Common myeloid progenitor, CD34-positive (primary cell): ENCODE data around the gene ANKRD34A.
"Not testable (repeated sequence)": the region's sequence is repeated elsewhere in the genome, so short reads cannot be mapped to it uniquely, and the experiment has no call there.

Experiments used
- CTCF ChIA-PET: fragments of 350-600 bp; sonication (Branson Sonifier 250); formaldehyde crosslinking; loops from one replicate; lab custom pipeline; 2021; ENCODE audit warnings: antibody characterized with exemption; lab: Charles Lee
- POLR2A ChIA-PET: fragments of 350-600 bp; sonication (Branson Sonifier 250); formaldehyde crosslinking; loops from one replicate; lab custom pipeline; 2021; ENCODE audit warnings: antibody characterized with exemption; lab: Charles Lee
- DNase-seq, 3 donors: peaks; one replicate each; pipeline versions ENCODE4 v3.0.0 to v3.0.0-alpha.2; 2013
- H3K27ac ChIP-seq, 2 experiments: 1 replicate in 1 of 2; 2 replicates in 1 of 2; pipeline ENCODE4 v1.7.0; 2013; ENCODE audit warnings: inconsistent platforms in 2 of 2, low read length in 2 of 2, mild to moderate bottlenecking in 2 of 2, low read depth in 1 of 2, moderate library complexity in 1 of 2; ENCODE audit not compliant: severe bottlenecking in 2 of 2, insufficient read depth in 1 of 2, poor library complexity in 1 of 2
- H3K27me3 ChIP-seq, 5 experiments: replicated peaks in 2 of 5; 1 replicate in 3 of 5; 2 replicates in 2 of 5; pipeline versions ENCODE4 v1.6.1 to v1.7.0; 2013; ENCODE audit warnings: low read length in 4 of 5, mild to moderate bottlenecking in 2 of 5, moderate library complexity in 2 of 5, inconsistent platforms in 1 of 5; ENCODE audit not compliant: insufficient read depth in 5 of 5, control insufficient read depth in 4 of 5
- H3K36me3 ChIP-seq, 4 experiments: 1 replicate in 2 of 4; 2 replicates in 2 of 4; pipeline versions ENCODE4 v1.6.1 to v1.7.0; 2013; ENCODE audit warnings: low read length in 3 of 4, control low read depth in 1 of 4, mild to moderate bottlenecking in 1 of 4; ENCODE audit not compliant: control insufficient read depth in 4 of 4, insufficient read depth in 4 of 4
- H3K4me1 ChIP-seq, 4 experiments: 1 replicate in 3 of 4; 2 replicates in 1 of 4; pipeline versions ENCODE4 v1.6.1 to v1.7.1; 2013; ENCODE audit warnings: low read length in 3 of 4, mild to moderate bottlenecking in 3 of 4, control low read depth in 1 of 4, inconsistent platforms in 1 of 4, moderate library complexity in 1 of 4; ENCODE audit not compliant: control insufficient read depth in 4 of 4, insufficient read depth in 4 of 4; ENCODE audit errors: control extremely low read depth in 1 of 4
- H3K4me3 ChIP-seq, 7 experiments: 1 replicate in 4 of 7; 2 replicates in 3 of 7; pipeline versions ENCODE4 v1.5.1 to v1.7.0; 2013; ENCODE audit warnings: mild to moderate bottlenecking in 7 of 7, low read length in 6 of 7, moderate library complexity in 6 of 7, inconsistent platforms in 2 of 7, low read depth in 2 of 7, control low read depth in 1 of 7; ENCODE audit not compliant: insufficient read depth in 4 of 7, control insufficient read depth in 1 of 7; ENCODE audit errors: extremely low read depth in 1 of 7
- H3K9me3 ChIP-seq, 5 experiments: 1 replicate in 4 of 5; 2 replicates in 1 of 5; pipeline versions ENCODE4 v1.6.1 to v1.7.1; 2013; ENCODE audit warnings: low read length in 4 of 5, mild to moderate bottlenecking in 2 of 5, inconsistent platforms in 1 of 5, low read depth in 1 of 5, moderate library complexity in 1 of 5; ENCODE audit not compliant: control insufficient read depth in 4 of 5, insufficient read depth in 2 of 5; ENCODE audit errors: control extremely low read depth in 1 of 5
- WGBS: methylation state at CpG from one replicate; pipeline ENCODE4 v1.1.5; 2013; ENCODE audit not compliant: insufficient coverage; 5-methylcytosine and 5-hydroxymethylcytosine counted together

ANKRD34A gene

GRCh38 chr1:145937436-145937835 is 26.9 kb downstream of the ANKRD34A start:
- Histone ChIP-seq H3K4me3 (no peak overlapping the region), H3K9me3 (no peaks in the 10 kb centered on the region), H3K27me3 (no peaks in the 10 kb centered on the region), H3K4me1 (peaks cover under 1 to 7% (median 3%) of the 10 kb centered on the region in 4 experiments), H3K27ac (no peak overlapping the region), H3K36me3 (peaks cover 11 to 33% (median 21%) of the 10 kb centered on the region in 4 experiments)
- ChIA-PET POLR2A (no interaction called here), CTCF (interaction anchor here (1.0 kb wide), 2 partner anchors 10 to 20 kb away, joined by 3 to 4 read pairs; partner anchors contain the start of genes LIX1L and RBM8A)
- no CpG with 5 or more reads among the region's 1 CpG for WGBS
- DNase-seq = no peak

DNA sequence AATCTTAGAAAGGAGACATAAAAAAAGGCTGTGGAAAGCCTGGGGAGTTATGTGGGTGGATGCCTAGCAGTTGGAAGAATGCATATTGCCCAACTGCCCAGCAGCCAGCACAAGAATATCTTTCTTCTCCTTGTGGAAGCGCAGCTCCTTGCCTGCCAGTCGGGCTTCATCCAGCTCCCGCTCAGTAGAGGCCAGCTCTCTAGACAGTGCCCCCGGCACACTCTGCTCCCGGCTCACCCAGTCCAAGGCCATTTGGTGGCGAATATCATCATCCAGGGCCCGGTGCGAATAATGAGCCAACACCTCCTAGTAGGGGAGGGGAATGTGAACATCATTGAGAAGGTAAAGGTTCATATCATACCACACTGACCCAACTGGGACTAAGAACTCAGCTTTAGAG is 28.1 kb downstream of the ANKRD34A start:
- H3K9me3 ChIP-seq = no peaks in the 10 kb centered on the region
- H3K4me1 ChIP-seq = peaks cover 3 to 8% (median 5%) of the 10 kb centered on the region in 4 experiments
- no peak for DNase-seq
- WGBS = 100% methylated on average over 5 of the region's 8 CpGs
- peaks cover 11 to 26% (median 16%) of the 10 kb centered on the region in 4 experiments for H3K36me3 ChIP-seq
- ChIA-PET CTCF (interaction anchor here (0.9 to 1.1 kb wide), 4 partner anchors 9 to 25 kb away, joined by 3 to 4 read pairs (median 3); partner anchors contain the start of gene RBM8A), POLR2A (no interaction called here)
- H3K27ac ChIP-seq = no peak overlapping the region
- H3K27me3 ChIP-seq = no peaks in the 10 kb centered on the region
- H3K4me3 ChIP-seq = no peak overlapping the region

DNA sequence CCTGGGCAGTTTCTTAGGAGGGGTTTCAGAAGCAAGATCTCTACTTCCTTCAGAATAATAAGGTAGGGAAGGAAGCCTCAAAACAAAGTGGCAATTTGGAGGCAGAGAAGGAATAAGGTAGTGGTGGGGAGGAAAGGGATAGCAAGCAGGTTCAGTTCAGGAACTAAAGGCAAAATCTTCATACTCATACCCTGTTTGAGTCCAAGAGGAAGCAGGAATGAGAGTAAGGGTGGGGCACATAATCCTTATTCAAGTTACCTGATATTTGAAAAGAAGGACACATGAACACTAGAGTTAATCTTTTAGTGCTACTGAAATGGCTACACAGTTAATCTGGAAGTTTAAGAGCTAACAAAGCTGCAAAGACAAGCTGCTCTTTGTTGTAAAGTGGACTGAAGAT is 28.7 kb downstream of the ANKRD34A start:
- peaks cover 11 to 26% (median 16%) of the 10 kb centered on the region in 4 experiments for H3K36me3 ChIP-seq
- CTCF ChIA-PET = interaction anchor here (0.9 to 1.0 kb wide), 2 partner anchors 16 to 24 kb away, joined by 3 read pairs; no protein-coding TSS in a partner anchor
- no peak for DNase-seq
- POLR2A ChIA-PET = no interaction called here
- peaks cover 3 to 8% (median 5%) of the 10 kb centered on the region in 4 experiments for H3K4me1 ChIP-seq
- no peak overlapping the region for H3K4me3 ChIP-seq
- no peak overlapping the region for H3K27ac ChIP-seq
- no peaks in the 10 kb centered on the region for H3K9me3 ChIP-seq
- H3K27me3 ChIP-seq = no peaks in the 10 kb centered on the region

DNA sequence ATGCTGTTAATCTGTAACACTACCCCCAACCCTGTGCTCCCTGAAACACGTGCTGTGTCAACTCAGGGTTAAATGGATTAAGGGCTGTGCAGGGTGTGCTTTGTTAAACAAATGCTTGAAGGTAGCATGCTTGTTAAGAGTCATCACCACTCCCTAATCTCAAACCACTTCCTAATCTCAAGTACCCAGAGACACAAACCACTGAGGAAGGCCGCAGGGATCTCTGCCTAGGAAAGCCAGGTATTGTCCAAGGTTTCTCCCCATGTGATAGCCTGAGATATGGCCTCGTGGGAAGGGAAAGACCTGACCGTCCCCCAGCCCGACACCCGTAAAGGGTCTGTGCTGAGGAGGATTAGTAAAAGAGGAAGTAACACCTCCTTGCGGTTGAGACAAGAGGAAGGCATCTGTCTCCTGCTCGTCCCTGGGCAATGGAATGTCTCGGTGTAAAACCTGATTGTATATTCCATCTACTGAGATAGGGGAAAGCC is 31.8 kb downstream of the ANKRD34A start:
- Histone ChIP-seq H3K36me3 (peaks cover 9 to 23% (median 14%) of the 10 kb centered on the region in 4 experiments), H3K4me1 (peaks cover 3 to 15% (median 12%) of the 10 kb centered on the region in 4 experiments)
- H3K4me3 ChIP-seq, POLR2A ChIA-PET, H3K9me3 ChIP-seq, H3K27me3 ChIP-seq, H3K27ac ChIP-seq: not testable (repeated sequence)
- 0% methylated on average over 4 of the region's 9 CpGs for WGBS
- CTCF ChIA-PET = interaction anchor here (0.7 kb wide), 1 partner anchor 72 kb away, joined by 3 read pairs; no protein-coding TSS in a partner anchor
- DNase-seq = peak; percentile 56 to 89 (median 77)

- Histone ChIP-seq H3K4me3 (peak overlapping the region; percentile 14 to 92 (median 87)), H3K4me1 (peaks cover 6 to 24% (median 21%) of the 10 kb centered on the region in 4 experiments), H3K27me3 (no peaks in the 10 kb centered on the region), H3K27ac (peak overlapping the region; percentile 96 to 97), H3K9me3 (no peaks in the 10 kb centered on the region), H3K36me3 (peaks cover 4 to 19% (median 10%) of the 10 kb centered on the region in 4 experiments)
- 88% methylated on average over 9 of the region's 20 CpGs for WGBS
- CTCF ChIA-PET = interaction anchor here (1.1 to 2.2 kb wide), 15 partner anchors 9 to 107 kb away, joined by 3 to 10 read pairs (median 4); partner anchors contain the start of genes ANKRD34A, HJV, PEX11B and POLR3GL
- no peak for DNase-seq
- POLR2A ChIA-PET = interaction anchor here (0.9 to 2.2 kb wide), 6 partner anchors 9 to 36 kb away, joined by 3 to 15 read pairs (median 6); partner anchors contain the start of genes ANKRD34A, LIX1L, PEX11B and POLR3GL
Measured at GRCh38 chr1:145927916-145928643, 36.3 kb downstream of the ANKRD34A start.

DNA sequence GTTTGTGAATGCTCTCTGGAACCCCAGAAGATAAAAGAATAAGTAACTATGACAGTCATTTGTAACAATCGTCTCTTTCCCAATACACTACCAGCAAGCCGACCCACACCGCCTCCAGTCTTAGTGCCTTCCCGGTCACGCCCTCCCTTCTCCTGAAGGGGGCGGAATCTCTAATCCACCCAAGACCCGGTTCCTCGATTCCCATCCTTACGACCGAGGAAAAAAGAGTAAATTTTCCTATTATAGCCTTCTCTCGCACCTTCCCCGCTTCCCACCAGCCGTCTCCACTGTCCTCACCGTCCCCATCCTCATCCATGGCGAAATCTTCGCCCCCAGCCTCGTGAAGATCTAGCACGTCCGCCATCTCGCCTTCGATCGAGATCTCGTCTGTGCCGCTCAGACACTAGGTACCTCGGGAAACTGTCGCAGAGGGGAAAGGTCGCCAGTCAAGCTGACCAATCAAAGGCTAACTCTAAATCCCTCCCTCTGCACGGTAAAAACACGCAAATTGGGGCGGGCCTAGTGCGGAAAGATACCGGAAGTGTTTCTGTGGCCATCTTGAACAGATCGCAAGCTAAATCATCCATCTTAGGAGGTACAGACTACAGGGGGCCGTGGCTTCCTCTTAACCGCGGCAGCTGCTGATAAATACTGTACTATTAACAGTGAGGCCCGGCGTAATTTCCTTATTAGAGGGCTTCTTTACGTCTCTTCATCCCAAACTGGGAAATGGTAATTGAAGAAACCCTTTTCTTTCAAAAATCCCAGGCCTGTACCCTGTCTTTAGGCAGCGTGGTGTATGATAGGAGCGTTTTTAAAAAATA is 37.1 kb downstream of the ANKRD34A start, which contains the start of gene RBM8A:
TSS of gene RBM8A (minus strand) at position 422 of the 824 bp plus-strand sequence. CDS start at position 364, 58 bp downstream.
- ChIA-PET CTCF (interaction anchor here (0.5 to 2.2 kb wide), 19 partner anchors 8 to 330 kb away, joined by 3 to 10 read pairs (median 4); partner anchors contain the start of genes ANKRD34A, HJV, PEX11B and POLR3GL), POLR2A (interaction anchor here (0.7 to 2.2 kb wide), 7 partner anchors 9 to 37 kb away, joined by 3 to 15 read pairs (median 5); partner anchors contain the start of genes ANKRD34A, LIX1L, PEX11B and POLR3GL)
- WGBS = 0% methylated on average over 28 of the region's 41 CpGs
- H3K36me3 ChIP-seq = peaks cover 5 to 21% (median 10%) of the 10 kb centered on the region in 4 experiments
- H3K27ac ChIP-seq = peak within 1 kb of the TSS; percentile 96 to 97
- H3K4me1 ChIP-seq = peaks cover 6 to 20% (median 17%) of the 10 kb centered on the region in 4 experiments
- no peaks in the 10 kb centered on the region for H3K9me3 ChIP-seq
- H3K27me3 ChIP-seq = no peaks in the 10 kb centered on the region
- peak within 1 kb of the TSS; percentile 66 to 92 (median 87) for H3K4me3 ChIP-seq
- DNase-seq = peak; percentile 100
